Measurements from ENCODE around the gene DGKE.

DNA sequence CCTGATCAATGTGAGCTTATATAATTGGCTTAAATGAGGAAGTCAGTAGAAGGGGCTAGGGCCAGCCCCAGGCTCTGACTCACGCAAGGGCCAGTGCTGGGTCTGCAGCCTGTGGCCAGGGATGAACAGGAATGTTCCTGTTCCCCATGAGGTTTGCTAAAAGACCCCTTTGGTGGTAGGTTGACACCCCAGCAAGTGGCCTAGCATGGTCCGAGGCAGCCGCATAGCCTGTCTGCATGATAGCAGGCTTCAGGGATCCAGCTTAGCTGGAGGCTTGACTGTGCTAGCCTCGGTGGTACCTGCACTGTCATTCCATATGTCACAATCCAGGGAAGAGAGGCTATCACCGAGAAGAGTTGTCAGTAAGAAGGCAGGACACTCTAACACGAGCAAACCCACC is 56.4 kb downstream of the DGKE start:
- TF ChIP-seq EZH2phosphoT487 (IDR thresholded peaks at IDR 0.05; ENCODE audit: low read depth): no peak
- TF ChIP-seq, protein P1, sequence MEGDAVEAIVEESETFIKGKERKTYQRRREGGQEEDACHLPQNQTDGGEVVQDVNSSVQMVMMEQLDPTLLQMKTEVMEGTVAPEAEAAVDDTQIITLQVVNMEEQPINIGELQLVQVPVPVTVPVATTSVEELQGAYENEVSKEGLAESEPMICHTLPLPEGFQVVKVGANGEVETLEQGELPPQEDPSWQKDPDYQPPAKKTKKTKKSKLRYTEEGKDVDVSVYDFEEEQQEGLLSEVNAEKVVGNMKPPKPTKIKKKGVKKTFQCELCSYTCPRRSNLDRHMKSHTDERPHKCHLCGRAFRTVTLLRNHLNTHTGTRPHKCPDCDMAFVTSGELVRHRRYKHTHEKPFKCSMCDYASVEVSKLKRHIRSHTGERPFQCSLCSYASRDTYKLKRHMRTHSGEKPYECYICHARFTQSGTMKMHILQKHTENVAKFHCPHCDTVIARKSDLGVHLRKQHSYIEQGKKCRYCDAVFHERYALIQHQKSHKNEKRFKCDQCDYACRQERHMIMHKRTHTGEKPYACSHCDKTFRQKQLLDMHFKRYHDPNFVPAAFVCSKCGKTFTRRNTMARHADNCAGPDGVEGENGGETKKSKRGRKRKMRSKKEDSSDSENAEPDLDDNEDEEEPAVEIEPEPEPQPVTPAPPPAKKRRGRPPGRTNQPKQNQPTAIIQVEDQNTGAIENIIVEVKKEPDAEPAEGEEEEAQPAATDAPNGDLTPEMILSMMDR (IDR thresholded peaks at IDR 0.05; ENCODE audit: low read depth, low read length): no peak
